Embryonic facial prominence (tissue), 1 donor: ENCODE measurements around the gene STPG4.

ENCODE experiments used
- DNase-seq: peaks from one replicate; pipeline ENCODE4 v3.0.0-alpha.2; 2016; ENCODE audit errors: extremely low spot score

Gene STPG4

DNA sequence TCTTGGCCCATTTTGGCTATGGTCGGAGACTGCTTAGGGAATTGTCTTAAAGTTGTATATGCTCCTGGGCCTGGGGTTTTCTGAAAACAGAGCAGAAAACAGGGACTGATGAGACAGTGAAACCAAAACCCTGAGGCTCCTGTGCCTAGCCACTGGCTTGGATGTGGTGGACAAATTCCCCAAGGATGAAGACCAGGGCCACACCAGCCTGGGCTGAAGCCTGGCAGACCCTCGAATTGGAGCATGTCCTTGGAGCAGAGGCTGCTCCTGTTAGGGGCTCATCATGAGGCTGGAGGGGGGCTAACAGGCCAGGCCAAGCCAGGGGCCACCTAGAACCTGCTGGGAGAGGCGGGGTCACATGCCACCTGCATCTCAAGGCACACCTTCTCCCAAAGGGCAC lies 68.1 kb downstream of the STPG4 start:
- no peak for DNase-seq

GRCh38 chr2:47086571-47086970 lies 68.5 kb downstream of the STPG4 start:
- no peak for DNase-seq

DNA sequence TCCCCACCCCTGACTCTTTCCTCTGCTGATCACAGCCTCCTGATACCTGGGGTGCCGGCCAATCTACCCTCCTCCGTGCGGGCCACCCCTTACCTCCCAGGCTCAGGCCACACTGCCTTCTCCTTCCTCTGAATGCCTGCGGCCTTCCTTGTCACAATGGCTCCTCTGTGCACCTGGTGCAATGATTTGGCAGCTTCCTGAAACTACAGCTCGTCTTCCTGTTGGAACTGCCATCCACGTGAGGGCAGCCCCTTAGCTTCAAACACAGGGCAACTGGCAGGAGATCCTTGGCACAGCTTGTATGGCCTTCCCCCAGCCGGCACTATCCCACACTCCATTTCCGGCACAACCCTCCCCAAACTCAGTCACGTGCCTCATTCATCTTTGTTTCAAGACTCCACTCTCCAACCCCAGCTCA lies 69.0 kb downstream of the STPG4 start:
- no peak for DNase-seq

DNA sequence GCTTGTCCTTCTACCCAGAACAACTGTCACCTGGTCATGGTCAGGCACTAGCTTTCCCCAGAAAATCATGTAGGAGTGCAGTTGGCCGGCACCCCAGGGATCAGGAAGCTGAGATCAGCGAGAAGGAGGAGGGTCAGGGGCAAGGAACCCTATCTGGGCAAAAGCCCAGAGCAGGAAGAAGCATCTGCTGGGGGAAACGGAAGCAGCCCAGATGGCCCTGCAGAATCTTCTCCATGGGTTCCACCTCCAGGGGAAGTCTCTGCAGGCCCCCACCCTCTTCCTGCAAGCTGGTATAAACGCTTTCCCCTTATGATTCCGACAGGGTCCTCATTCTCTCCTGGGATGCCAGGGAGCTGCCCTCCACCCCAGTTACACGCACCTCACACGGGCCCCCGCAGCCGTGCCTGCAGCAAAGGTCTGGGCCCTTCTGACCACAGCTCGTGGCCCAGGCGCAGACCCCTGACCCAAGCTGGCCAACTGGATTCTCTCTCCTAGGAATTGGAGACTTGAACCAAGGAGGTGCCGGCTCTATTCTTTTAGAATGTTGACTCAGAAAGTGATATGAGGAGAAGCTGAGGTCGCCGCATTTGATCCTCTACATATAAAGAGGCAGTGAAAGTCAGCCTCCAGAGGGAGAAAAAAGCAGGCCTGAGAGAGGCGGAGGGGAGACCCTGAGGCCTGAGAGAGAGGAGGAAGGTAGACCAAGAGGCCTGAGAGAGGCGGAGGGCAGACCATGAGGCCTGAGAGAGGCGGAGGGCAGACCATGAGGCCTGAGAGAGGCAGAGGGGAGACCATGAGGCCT lies 71.0 kb downstream of the STPG4 start:
- DNase-seq: no peak

DNA sequence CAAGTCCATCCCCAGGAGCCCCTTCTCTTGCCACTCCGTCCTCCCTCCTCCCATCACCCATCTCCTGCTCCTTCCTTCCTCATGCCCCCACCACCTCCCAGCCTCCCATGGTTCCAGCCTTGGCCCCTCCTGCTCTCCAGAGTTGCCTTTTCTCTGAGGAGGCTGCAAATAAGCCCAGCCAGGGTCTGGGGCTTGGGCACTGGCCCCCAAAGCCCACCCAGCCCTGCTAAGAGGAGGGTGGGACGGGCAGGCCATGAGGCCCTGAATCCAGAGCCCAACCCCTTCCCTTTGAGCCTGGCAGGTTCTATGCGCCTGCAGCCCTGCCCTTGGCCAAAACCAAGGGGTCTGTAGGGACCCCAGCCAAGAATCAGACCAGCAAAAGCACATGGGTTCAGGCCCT lies 71.6 kb downstream of the STPG4 start:
- no peak for DNase-seq

DNA sequence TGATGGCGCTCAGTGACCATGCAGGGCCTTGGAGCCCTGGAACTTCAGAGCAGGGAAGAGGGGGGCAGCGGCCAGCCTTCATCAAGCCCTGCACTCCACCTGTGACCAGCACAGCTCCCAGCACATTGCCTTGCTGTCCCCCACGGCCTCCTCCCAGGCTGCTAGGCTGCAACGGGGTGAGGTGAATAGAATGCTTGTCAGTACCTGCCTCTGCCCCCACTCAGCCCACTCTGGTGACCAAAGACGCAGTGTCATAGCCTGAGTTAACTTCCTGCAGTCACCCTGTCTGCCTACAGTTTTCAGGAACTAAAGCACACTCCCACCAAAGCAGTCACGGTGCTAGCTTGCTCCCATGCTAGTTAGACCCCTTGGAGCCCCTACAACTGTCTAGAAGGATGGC lies 72.1 kb downstream of the STPG4 start:
- no peak for DNase-seq

DNA sequence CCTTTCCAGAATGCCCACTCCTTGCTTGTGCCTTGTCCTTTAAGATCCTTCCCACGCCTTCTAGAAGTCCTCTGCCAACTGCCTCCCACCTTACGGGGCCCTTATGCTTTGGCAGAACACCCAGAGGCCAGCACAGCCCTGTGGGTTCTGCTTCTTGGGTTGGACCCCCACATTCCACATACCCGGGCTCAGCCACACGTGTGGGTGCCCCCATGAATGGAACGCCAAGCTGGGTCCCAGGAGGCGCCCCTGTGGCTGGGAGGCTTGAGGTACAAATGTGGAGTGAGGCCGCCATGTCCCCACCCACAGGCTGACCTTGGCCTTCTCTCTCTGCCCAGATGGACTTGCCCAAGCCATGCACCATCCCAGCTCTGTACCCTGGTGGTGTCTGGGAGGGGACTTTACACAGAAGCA lies 74.2 kb downstream of the STPG4 start:
- DNase-seq: no peak

DNA sequence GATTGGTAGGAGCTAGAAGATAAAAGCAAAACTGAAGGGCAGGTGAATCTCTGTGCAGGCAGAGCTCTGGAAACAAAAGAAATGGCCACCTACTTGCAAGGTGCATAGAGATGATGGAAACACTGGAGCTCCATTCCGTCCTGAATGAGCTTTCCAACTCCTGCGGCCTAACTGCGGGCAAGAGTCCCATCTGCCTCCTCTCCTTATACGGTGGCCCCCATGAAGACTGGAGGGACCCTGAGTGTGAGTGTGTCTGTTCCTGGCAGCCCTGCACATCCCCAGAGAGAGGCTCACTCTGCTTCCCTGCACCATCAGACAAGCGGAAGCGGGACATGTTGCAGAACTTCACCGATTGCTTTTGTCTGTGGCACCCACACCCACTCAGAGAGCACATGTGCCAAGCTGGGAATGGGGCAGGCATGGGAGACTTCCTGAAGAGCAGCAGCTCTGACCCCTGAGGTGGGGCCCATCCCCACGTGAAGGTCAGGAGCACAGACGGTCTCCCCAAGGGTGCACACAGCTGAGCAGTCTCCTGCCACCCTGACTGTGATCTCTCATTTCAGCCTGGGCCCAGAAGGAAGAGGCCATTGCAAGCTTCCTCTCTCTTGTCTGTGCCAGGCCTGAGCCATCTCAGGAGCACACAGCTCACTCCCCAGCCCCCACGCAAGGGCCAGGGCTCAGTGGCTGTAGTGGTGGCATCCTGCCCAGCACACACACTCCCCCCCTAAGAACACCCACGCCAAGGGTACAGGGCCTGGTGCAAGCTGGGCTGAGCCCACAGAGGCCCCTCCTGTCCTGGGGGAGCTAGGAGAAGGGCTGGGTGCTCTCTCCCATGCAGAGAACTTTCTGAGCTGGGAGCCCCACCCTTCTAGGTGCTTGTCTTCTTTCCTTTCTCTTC lies 75.3 kb downstream of the STPG4 start:
- DNase-seq: no peak

DNA sequence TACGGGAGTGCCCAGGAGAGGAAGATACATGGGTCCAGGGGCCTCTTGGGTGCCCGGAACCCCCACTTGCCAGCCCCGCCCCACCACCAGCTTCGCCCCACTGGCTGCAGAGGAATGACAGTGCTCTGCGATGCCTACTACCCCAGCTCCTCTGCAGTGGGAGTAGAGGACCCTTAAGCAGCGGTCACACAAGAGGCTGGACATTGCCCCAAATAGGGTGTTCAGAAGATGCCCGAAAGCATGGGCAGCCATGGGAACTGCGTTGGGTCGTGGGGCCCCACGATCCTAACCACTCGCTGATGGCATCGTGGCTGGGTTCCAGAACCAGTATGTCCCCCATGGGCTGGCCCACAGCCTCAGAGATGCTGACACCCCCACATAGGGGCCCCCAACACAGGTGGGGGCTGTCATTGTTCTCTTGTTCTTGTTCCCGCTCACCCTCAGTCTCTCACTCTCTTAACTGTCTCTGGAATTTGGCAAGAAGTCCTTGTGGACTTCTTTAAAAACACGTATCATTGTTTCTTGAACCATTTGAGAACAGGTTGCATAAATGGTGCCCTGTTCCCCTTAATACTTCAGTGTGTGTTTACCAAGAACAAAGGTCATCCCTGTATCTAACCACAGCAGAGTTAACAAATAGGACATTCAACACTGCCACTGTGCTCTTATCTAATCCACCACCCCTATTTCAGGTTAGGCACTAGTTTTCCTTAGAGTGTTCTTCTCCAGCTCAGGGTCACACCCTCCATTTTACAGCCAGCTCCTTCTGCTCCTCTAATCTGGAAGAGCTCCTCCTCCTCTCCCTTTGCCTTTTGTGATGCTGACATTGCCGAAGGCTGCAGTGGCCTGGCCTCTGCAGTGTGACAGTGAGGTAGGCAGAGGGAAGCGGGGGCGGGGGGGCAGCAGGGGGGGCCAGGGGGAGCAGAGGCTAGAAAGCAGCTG lies 76.3 kb downstream of the STPG4 start:
- no peak for DNase-seq

DNA sequence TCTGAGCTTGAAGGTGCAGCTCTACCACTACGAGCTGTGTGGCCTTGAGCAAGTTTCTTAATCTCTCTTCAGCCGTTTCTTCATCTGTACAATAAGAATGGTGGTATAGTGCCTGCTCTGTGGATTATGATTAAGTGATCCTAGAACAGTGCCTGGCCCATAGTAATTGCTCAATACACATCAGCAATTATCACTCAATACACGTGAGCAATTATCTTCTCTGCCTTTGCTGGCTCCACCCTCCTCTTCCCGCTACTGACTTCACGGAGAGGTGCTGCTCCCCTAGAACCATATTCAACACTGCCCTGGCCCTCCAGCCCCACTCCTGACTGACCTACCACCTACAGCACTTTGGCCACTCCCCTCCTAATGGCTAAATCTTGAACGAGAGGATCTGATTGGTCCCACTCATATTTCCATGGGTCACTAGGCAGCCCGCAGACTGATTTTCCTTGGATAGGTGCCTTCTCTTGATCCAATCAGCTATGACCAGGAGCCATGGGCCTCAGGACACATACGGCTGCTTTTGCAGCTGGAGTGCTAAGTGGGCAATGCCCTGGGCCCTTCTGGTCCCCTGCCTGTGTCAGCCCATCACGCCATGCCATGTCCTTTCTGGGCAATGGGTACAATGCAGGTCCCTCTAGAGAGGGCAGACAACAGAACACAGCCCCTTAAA lies 77.5 kb downstream of the STPG4 start:
- no peak for DNase-seq

DNA sequence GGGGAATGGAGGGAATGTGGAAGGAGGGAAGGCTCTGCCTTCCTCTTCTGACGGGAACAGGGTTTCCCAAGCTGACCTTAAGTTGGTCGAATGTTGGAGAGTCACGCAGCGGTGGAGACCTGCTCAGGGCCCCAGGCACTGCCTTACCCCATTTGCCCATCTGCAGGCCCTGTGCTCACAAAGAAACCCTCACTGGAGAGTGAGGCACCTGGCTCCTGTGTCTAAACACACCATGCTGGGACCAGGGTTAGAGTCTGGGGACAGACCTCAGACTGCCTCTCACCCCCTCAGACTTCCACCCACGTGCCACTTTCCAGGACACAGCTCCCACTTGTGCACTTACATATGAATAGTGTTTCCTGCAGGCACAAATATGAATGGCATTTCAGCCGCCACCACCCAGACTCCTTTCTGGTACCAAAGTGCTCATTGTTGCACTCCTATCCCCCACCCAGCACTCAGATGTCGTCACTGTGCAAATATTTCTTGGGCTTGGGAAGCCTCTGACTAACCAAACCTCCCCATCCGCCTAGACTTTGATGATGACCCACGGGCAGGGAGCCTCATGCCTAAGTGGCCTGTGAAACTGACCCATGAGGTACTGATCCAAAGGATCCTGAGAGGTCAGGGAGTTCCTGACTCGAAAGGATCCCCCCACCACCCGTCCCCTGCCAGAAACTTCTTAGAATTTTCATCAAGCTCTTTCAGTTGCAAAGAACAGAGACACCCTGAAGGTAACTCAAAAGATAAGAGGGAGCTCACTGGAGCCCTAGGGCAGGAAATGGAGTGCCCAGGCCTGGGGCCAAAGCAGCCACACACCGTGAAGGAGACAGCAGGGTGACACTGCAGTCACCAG lies 78.3 kb downstream of the STPG4 start:
- DNase-seq: no peak

DNA sequence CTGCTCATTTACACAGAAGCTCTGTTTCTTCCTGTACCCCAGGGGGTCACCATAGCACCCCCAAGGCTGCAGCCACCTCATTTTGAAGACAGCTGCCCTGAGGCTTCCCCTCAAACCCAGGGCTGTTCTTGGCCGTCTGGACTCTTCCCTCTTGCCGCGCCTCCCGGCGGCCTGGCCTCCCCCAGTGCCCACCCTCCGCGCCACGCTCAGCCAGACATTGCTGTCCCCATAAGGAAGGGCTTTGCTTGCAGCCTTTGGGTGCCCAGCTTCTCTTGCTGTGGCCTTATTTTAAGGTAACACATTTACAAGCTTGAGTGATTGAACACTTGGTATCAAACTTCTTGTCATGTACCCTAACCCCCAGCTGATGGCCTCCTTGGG lies 79.0 kb downstream of the STPG4 start:
- DNase-seq: no peak

DNA sequence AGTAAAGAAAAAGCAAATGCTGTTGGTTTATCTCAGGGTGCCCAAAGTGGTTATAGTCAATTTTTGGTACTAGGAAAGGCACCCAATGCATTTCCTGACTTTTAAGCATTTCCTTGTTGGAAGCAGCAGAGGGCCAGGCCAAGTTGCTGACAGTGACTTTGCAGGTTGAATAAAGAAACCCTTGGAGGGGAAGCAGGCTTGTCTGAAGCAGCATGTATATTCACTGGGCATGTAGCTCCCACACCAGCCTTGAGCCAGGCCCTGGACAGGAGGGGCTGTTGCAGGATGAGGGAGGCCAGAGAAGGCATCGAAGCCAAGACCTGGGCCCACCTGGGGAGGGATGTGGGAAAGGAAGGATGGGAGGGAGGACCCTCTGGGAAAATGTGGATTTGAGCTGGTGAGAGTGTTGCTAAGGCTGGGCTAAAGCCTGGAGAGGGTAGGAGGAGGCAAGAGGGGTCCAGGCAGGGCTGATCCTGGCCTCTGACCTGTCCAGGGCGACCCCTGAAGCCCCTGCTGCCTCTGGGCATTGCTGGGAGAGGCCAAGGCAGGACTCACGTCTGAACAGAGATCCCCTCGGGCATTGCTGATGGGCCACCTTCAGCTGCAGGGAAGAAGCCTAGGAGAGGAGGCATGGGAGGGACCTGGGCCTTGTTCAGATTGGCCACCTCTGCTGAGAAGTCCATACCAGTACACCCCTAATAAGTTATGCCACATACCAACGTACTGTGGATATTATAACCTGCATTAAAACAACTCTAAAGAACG lies 79.6 kb downstream of the STPG4 start:
- DNase-seq: no peak

GRCh38 chr2:47074691-47075090 lies 80.4 kb downstream of the STPG4 start:
- no peak for DNase-seq

GRCh38 chr2:47073641-47074040 lies 81.5 kb downstream of the STPG4 start:
- no peak for DNase-seq

DNA sequence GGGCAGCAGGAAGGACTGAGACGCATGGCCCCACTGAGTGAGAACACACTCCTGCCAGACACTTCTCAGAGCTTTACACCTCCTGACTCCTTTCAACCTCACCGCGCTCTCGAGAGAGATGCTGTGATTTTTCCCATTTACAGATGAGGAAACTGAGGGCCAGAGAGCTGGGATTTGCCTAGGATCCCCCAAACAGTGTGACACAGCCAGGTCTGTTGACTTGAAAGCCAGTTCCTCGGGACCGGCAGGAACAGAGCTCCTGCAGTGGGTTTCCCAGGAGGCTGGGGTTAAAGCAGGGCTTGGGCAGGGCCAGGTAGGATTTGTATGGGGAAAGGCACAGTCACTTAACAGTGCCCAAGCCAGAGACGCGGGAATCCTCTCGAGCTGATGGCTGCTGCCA lies 81.9 kb downstream of the STPG4 start:
- no peak for DNase-seq

DNA sequence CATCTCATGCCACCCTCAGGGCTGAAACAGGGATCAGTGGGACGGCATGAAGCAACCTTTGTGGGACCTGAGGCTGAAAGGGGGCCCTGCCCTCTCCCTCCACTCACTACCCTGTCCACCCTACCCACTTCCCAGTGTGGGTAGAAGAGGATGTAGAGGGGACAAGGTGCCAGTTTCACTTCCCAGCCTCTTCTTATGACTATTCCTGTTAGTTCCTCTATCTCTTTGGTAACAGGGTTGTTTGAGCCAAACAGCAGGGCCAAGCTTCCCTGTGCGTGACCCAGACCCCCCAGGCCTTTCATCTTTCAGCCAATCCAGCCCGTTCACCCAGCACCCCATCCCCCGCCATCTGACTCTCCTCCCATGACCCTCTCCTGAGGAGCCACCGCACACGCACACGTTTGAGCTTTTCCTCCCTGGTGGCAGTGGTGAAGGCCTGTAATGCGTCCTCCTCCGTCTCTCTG lies 82.3 kb downstream of the STPG4 start:
- DNase-seq: no peak

DNA sequence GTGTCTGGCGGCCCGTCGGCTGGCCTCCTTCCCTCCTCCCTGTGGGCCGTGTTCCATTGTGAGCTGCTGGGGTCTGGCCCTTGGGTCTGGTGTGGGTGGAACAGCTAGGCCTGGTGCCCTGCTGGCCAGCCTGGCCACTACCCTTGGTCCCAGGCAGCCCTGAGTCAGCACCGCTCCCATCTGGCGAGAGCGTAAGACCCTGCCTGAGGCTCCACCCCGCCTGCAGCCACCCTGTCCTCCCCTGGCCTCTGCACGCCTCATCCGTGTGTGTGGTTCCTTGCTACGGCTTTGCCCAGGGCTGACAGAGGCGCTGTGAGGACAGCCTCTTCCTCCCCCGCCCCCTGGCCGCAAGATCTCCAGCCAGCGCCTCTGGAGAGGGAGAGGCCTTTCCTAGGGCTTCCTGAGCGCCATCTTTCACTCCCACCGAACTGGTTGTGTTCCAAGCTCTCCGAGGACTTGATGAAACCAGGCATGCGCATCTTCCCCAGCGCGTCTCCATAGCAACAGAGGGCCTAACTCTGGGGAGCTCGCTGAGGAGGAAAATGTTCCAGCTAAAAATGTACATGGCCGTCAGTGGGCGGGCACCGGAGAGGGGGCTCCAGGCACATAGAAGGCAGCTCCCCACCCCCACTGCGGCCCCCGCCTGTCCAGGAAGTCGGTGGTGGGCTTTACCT lies 83.0 kb downstream of the STPG4 start:
- no peak for DNase-seq
